Fibroblast of the aortic adventitia (primary cell): ENCODE measurements around the gene LPIN1. TPM values are rescaled to one million over a fixed set of nuclear protein-coding genes. Genes with fewer than 3 reads are reported as not detected.
"Not testable (repeated sequence)": the region's sequence is repeated elsewhere in the genome, so short reads cannot be mapped to it uniquely, and the experiment has no call there.

ENCODE experiments used
- DNase-seq: peaks from one replicate; pipeline ENCODE4 v3.0.0-alpha.2; 2010; ENCODE audit warnings: low read depth
- H3K4me3 ChIP-seq: 2 replicates; pipeline ENCODE4 v1.5.1; 2011; ENCODE audit warnings: low read depth, mild to moderate bottlenecking, control low read depth, low read length, moderate library complexity
- CTCF ChIP-seq: IDR thresholded peaks from 2 replicates; pipeline ENCODE4 v1.5.1; 2011; ENCODE audit warnings: mild to moderate bottlenecking, low read length, control low read depth, inconsistent platforms; ENCODE audit not compliant: insufficient read depth
- total RNA-seq: library from RNA; depleted of rRNA; stranded (reverse); fragments of >200 nt; gene quantifications from 2 replicates; pipeline ENCODE4 v1.2.3, GENCODE V29; 2012; ENCODE audit warnings: low replicate concordance

LPIN1 gene
- total RNA-seq, 1 donor: 50.4 TPM

DNA sequence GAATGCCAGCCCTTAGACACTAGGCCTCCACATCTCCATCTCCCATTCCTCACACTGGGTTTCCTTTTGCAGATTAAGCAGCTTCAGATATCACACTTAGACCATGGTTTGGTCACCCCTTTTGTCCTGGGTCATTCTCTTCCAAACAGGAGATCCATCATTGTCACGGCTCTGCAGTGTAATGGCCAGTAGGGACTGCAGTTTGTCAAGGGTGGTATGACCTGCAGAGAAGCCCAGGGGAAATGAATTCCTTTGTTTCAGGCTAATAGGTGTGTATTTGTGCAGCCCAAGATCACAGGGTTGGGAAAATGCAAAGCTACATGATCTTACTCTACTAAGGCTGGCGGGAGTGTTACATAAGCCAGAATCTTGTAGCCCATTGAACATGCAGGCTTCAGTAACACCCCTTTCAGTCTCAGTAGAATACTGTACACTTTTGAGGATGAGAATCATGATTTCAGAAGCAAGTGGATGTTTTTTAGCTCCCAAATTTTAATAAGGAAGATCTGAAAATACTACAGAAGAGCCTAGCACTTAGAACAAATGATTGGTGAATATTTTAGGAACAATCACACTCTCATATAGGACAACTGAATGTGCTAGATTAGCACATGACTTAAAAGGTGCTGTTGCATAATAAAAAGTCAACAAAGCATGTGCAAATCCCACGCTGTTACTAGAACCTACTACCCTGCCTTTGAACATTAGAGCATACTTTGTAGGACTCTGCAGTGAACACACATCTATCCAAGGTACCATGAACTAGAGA is 24.0 kb upstream of the LPIN1 start:
- H3K4me3 ChIP-seq: no peak overlapping the region
- DNase-seq: no peak
- no peak for TF ChIP-seq CTCF

DNA sequence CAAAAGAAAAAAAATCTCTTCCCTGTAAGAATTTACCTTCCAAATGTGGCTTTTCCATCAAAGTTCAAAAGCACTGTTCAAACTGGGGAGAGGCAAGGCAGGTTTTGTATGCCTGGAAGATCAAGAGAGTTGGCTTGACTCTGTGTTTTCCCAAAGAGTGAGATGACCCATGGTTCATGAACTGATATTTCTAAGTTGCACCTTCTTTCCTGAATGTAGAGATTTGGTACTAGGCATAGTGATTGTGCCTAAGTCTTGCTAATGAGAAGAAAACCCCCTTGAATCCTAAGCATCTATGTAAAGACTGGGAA is 23.4 kb upstream of the LPIN1 start:
- TF ChIP-seq CTCF: no peak
- no peak overlapping the region for H3K4me3 ChIP-seq
- DNase-seq: no peak

DNA sequence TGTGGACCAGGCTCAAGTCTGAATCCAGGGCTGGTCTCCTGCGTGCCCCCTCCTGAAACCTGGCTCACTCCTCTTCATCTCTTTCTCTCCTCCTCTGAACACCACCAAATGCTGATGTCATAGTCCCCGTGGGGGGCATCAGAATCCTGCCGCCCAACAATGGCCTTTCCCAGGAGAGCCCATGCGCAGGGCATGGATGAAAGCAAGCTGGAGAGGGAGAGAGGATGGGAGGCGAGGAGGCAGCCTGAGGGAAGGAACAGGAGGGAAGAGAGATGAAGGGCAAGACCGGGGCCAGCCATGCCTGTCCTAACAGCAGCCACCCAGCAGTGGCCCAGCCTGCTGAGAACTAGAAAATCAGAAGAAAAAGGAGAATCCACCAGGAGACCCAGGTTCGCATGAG is 22.3 kb upstream of the LPIN1 start:
- no peak overlapping the region for H3K4me3 ChIP-seq
- TF ChIP-seq CTCF: no peak
- DNase-seq: no peak

DNA sequence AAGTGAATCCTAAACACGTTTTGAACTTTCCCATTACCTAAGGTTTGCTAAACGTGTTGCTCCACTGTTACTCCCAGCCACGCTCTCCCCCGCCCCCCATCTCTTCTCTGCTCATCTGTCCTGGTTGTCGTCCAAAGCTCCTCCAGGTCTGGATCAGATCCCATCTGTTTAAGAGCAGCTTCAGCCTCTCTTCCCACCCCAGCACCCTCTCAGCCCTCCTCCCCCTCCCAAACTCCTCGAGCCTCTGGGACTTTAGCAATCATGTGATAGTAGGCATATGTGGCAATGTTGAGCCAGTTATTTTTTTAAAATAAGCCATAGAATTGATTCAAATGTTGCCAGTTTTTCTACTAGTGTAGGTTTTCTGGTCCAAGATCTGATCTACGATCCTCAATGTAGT is 20.0 kb upstream of the LPIN1 start:
- TF ChIP-seq CTCF: no peak
- peak; percentile 44 for DNase-seq
- no peak overlapping the region for H3K4me3 ChIP-seq

GRCh38 chr2:11729362-11730212 is 16.8 kb upstream of the LPIN1 start:
- TF ChIP-seq CTCF: no peak
- no peak overlapping the region for H3K4me3 ChIP-seq

DNA sequence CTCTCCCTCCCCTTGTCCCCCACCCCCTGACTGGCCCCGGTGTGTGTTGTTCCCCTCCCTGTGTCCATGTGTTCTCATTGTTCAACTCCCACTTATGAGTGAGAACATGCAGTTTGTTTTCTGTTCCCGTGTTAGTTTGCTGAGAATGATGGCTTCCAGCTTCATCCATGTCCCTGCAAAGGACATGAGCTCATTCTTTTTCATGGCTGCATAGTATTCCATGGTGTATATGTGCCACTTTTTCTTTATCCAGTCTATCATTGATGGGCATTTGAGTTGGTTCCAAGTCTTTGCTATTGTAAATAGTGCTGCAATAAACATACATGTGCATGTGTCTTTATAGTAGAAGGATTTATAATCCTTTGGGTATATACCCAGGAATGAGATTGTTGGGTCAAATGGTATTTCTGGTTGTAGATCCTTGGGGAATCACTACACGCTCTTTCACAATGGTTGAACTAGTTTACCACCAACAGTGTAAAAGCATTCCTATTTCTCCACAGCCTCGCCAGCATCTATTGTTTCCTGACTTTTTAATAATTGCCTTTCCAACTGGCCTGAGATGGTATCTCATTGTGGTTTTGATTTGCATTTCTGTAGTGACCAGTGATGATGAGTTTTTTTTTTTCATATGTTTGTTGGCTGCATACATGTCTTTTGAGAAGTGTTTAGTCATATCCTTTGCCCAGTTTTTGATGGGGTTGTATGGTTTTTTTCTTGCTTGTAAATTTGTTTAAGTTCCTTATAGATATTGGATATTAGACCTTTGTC is 15.0 kb upstream of the LPIN1 start:
- H3K4me3 ChIP-seq: not testable (repeated sequence)
- DNase-seq: peak; percentile 89

More at GRCh38 chr2:11729362-11730212, 16.8 kb upstream of the LPIN1 start:
- no peak for DNase-seq

DNA sequence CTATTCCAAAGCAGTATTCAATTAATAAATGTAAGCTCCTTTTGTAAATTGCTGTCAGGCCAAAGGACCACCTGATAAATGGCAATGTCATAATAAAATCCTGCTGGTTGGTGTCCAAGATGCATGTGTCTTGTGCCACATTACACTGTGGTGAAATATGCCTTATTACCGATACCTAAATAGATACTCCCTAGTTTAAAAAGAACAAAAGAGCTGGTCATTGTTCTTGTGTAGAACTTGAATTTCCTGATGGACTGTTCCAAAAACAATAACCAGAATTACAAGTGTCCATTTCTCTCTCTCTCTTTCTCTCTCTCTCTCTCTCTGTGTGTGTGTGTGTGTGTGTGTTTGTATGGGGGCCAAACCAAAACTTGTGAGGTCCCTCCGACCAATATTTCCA is 13.8 kb upstream of the LPIN1 start:
- no peak for DNase-seq
- TF ChIP-seq CTCF: no peak
- H3K4me3 ChIP-seq: no peak overlapping the region

DNA sequence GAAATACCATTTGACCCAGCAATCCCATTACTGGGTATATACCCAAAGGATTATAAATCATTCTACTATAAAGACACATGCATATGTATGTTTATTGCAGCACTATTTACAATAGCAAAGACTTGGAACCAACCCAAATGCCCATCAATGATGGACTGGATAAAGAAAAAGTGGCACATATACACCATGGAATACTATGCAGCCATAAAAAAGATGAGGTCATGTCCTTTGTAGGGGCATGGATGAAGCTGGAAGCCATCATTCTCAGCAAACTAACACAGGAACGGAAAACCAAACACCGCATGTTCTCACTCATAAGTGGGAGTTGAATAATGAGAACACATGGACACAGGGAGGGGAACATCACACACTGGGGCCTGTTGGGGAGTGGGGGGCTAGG is 8.6 kb upstream of the LPIN1 start:
- DNase-seq, H3K4me3 ChIP-seq: not testable (repeated sequence)
